NCI-H1105 treated with DMSO at 0.1 percent for 48 hours (cell line): ENCODE measurements around the gene PDE3A.

Source experiments
- DNase-seq: peaks from one replicate; lab custom pipeline; 2025; lab: John Stamatoyannopoulos, UW

The PDE3A gene

DNA sequence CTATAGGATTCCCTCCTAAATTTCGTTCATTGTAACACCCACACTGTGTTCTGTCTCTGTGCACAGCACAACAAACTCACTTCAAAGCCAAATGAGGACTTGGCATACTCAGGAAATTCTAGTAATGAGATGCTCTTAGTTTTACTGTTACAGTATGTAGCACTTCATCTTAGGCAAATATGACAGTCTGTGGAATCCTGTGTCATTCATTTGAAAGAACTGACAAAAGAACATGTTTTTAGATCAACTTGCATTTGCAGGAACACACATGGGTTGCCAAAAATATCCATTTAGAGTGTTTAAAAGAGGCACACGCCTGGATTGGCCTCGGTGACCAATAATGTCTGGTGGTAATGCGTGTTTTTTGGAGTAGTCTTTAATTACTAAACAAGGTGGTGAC, 56.5 kb downstream of the PDE3A start:
- no peak for DNase-seq

DNA sequence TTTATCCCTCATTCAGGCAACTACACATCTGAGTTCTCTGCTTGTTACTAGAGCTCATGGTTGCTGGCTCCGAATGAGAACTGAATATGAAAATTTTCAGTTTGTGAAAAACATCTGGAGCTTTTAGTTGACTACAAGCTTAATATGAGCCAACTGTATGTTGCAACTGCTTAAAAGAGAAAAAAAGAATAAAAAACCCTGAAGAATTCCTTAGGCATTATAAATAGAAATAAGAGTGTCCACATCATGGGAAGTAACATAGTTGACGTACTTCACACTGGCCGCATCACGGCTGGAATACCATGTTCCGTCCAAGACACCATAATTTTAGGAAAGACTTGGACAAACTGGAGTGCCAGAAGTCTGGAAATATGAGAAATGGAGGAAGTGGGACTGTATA, 57.9 kb downstream of the PDE3A start:
- DNase-seq, result no peak

DNA sequence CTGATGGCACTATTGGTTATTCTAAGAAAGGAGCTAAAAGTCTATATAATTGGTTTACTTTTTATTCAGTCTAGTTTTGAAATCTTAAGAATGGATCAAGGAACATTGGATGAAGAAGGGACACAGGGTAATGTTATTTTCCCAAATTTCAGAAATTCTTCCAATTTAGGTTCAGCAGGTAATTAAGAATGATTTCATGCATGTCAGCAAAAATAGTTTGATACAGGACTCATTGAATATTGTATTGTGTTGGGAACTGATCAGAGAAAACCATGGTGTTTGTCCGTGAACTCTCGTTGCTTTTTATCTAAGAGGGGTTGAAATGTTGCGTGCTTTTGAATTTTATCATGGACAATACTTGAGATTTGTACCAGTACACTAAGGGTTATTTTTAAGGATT, 58.6 kb downstream of the PDE3A start:
- DNase-seq, result no peak

DNA sequence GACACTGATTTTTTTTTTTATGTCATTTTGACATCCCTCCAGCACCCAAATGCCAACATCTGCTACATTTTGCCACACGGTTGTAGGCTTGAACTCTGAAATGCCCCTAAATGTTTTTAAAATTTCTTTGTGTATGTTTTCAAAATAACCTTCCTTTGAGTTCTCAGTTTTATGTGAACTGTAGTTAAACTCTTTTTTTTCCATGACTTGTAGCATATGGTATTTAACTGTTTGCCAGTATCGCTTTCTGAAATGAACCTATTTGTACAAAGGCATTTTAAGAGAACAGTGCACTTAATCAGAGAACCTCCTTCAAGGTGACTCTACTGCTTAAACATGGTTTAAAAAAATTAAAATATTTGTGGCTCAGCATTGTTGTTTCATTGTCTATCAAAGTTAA, 61.5 kb downstream of the PDE3A start:
- no peak for DNase-seq

DNA sequence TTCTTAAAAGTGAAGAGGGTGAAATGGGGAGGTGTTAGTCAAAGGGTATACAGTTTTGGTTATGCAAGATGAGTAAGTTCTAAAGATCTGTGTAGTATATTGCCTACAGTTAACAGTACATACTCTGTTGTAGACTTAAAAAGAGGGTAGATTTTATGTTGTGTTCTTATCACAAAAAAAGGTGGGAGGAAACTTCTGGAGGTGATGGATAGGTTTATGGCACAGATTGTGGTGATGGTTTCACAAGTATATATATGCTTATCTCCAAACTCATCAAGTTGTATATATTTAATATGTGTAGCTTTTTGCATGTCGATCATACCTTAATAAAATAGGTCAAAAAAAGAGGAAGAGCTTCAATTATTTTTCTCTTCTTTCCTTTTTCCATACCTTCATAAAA, 64.0 kb downstream of the PDE3A start:
- no peak for DNase-seq

DNA sequence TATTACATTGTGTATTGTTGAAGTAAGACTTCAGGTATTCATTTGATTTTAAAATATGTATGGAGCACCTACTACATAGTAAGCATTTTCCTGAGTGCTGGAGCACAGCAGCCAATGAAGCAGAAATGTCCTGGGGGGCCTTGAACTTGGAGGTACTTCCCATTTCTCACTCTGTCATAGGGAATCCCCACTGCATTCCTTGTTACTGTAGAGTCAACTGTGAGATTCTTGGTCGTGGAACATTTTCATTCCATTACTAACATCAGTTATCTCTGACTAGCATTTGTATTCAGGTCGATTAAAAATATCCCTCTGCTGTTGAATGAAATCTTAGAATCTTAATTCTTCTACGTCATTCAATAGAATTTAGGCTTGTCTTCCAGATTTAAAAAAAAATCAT, 66.7 kb downstream of the PDE3A start:
- DNase-seq, result no peak

DNA sequence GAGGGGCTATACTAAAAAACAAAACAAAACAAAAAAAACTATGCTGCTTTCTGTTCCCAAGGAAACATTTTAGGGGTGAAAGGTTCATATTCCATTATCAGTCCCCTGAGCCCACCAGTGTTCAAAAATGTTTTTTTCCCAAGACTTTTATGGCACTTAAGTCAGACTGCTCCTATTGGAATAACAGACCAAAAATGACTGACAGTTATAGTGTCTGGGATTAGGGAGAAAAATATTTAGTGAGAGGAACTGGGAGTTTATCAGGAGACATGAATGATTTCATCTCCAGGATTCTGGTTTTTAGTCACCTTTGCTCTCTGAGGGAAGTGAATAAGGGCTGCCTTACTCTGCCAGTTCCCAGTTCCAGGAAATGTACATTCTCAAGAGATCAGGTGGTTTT, 68.0 kb downstream of the PDE3A start:
- DNase-seq, result no peak

DNA sequence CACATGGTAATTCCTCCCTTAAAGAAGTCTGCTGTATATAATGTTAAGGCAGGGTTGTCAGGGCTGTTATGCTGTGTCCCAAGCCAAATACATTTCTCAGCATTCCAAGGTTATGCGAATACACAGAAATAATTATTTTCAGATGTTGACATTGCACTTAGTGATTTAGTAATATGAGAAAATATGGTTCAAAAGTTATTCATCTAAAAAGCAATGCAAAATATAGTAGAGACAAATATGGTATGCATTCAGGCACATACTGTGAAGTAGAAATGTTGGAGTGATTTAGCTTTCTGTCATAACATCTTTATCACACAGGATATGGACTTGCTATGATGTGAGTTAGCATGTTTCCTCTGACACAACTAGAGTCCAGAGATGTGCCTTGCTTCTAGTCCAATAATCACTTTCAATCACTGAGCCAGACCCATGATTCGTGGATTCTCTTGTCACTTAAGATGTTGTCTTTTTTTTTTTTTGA, 70.0 kb downstream of the PDE3A start:
- DNase-seq, result no peak

DNA sequence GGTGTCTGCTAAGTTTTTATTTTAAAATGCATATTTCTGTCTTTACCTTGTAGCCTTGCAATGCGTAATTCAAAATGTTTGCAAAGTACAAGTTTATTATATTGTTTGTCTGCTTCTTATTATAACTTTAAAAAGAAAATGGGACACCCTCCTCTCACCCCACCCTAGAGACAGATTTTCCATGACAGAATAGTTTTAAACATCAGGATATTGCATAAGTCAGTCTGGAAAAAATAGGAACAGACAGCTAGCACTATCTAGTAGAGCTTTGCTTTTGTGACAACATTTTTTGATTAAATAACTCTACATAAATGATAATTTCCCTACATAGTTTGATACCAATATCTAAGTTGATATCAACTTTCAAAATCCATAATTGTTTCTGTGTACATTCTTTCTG, 71.3 kb downstream of the PDE3A start:
- DNase-seq, result no peak

DNA sequence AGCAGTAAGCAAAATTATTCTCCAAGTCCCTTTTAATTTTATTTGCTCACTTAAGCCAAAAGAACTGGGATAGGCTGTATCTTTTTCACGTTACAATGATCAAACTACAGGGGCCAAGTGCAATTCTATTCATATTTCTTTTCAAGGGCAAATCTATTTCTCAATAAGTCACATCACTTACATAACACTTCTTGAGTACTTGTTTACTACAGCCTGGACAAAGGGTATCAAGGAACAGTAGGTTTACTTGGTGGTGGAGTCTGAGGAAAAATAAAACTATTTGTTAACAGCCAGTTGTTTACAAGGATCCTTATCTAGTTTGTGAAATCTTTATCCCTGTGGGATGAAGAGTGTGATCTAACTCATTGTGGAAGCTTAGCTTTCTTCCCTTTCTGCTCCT, 72.1 kb downstream of the PDE3A start:
- no peak for DNase-seq

DNA sequence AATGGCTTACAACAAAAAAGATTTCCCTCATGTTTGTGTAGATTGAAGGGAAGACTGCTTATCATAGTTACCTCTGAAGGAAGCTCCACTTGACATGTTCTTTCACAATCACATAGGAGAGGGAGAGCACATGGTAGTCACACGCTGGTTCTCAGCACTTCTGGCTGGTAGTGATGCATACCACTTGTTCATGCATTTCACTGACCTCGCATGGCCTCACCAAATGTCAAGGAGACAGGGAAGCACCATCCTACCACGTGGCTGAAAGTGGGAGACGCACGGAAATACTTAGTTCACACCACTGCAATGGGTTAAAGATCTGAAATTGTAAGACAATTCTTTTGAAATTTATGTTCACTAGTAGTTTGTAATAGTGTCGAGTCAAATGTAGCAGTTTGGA, 74.0 kb downstream of the PDE3A start:
- DNase-seq, result no peak

DNA sequence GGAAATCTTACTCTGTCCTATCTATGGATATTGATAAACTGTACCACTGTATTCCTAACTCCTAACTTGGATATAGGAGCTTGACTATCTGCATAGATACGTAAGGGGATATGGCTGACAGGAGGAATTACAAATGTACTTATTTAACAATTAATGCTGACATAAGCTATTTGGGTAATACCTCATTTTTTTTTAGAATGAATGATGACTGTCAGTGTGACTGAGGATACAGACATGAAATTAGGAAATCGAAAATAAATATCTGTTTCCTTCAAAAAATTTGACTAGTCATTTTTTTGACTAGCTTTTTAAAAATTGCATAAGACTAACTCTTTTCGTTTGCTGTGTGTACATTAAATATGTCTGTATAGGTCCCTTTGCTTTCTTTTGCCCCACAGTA, 74.9 kb downstream of the PDE3A start:
- no peak for DNase-seq

DNA sequence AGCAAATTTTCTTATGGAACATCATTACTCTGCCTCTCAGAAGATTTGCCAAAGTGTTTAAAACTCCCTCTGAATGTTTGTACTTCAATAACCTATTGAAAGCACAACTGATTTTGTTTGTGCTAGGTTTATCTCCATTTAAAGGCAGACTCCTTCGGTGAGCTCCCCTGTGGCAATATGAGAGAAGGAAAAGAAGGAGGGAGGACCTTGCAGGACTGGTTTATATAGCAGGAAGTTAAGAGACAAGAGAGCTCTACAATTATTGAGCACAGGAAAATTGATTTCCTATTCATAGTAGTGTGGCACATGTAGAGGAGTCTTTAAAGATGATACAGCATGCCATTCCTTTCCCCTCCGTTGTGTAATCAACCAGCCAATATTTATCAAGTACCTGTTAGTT, 75.5 kb downstream of the PDE3A start:
- no peak for DNase-seq

DNA sequence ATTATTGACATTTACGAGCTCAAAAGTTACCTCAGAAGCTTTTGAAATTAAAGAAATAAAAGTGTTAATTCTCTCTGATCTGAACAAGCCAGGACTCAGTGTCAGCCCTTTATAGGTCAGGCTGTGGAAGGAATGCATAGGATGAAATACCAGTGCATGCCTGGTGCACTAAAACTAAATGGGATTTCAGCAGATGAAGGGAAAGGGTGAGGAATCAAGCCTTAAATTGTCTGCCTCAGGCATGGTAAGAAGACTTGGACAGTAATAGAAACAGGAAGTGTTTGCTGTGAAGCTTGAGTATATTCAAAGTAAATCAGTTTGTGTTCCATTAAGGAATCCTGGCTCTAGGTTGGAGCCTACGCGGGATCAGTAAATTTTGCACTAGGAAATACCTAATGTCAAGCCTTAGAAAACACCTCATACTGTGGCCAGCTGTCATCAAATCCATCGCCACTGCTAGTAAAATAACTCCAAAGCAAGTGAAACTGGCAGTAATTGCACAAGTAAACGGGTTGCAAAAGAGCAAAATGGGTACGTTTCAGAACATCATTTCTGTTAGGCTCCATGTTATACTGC, 76.3 kb downstream of the PDE3A start:
- DNase-seq, result no peak

DNA sequence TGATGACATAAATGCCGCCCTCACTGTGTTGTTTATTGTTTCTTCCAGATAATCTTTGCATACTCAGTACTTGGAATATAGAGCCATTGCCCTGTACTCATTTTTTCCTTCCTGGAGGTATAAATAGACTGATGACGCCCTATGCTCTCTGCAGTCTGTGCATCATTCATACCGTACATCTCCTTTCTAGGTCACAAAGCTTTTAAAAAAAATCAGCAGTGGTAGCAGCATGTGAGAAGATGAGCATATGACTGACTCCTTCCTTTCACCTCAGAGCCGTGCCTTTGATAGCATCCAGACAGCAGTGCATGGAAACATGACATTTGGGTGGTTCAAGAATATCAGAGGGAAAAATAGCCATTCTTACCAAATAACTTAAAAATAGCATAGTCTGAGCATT, 77.3 kb downstream of the PDE3A start:
- no peak for DNase-seq

DNA sequence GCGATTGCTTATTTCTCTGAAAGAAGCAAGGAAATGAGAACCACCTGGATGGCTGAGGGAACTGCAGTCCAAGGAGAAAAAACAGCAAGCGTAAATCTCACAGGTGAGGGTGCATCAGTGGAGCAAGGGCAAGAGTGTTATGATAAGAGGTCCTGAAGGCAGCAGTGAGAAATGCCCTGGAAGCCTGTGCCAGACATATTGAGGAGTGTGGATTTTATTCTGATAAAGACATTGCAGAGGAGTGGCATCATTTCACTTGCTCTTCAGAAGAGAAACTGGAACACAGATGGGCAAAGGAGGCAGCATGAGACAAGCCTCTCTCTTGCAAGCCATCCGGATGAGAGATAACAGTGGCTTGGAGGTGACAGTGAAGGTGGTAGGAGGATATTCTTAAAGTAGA, 78.5 kb downstream of the PDE3A start:
- no peak for DNase-seq

DNA sequence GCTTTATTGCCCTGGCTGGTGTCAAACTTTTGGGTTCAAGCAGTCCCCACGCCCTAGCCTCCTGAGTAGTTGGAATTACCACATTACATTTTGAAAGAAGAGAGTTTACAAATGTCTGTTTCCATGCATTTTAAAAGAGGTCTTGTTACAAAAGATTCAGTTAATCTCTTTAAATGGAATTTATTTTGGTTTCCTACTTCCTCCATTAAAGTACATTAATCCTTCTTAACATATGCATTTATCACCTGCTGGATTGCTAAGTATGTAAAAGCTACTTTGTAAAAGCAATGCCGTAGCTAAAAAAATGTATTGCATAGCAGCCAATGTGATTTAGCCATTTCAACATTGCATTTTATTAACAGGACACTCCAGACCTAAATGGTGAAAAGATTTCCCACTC, 80.4 kb downstream of the PDE3A start:
- DNase-seq, result no peak

DNA sequence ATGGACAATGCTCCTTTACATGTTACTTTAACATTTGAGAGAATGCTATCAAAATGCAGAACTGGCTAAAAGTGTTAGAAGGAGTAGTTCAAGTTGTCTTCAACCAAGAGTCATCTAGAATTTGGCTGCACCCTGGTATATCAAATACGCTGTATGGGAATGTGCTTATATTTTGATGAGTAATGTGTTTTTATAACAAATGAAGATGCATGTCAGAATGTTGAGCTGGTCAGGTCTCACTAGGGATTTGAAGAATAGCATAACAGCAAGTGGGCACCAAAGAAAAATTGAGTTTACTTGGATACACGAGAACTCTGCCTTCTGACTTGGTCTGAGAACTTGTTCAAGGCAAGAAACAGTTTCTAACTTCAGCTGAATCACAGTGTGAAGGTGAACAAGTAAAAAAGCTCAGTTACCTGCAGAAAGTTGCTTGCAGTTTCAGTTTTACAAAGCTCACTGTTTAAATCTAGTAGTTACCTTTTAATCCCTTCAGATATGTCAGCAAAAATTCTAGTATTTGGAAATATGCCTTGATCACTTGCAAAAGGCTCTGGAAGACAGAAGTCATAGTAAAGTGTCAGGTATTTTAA, 82.3 kb downstream of the PDE3A start:
- DNase-seq, result no peak

DNA sequence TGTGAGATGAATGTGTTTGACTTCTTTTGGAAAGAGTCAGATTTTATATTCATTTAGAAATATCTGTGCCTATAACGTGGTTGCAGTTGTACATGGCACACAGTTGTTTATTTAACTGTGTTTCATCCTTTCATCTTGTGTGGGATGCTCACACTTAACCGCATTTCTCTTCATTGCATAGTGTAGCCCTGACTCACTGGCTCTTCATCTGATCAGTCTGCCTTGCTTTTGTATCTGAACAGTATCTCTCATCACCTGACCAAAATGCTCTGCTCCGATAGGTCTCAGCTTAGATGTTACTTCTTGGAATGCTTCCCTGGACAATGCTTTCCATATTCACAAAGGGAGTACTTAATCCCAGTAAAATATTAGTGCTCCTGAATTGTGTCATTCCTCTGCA, 83.4 kb downstream of the PDE3A start:
- DNase-seq, result no peak

DNA sequence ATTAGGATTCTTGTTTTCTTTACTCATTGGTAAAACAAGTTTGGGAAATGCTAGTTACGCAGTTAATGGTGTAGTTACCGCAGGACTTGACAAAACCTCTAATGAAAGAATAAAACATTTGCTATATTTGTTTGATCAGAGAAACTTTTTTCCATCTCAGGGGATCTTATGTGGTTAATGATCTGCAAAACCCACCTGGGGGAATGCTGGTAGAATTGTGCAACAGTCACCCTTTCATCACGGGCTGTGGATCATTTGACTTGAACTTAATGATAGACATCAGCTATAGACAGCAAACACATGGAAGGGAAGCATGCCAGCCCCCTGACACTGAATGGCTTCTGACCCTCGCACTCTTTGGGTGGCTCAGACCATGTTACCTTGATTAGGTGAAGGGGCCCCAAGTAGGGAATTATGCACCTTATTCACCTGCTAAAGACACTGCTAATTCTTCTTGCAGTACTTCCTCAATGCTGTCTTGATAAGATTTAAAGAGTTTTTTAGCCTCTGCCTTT, 84.2 kb downstream of the PDE3A start:
- no peak for DNase-seq

DNA sequence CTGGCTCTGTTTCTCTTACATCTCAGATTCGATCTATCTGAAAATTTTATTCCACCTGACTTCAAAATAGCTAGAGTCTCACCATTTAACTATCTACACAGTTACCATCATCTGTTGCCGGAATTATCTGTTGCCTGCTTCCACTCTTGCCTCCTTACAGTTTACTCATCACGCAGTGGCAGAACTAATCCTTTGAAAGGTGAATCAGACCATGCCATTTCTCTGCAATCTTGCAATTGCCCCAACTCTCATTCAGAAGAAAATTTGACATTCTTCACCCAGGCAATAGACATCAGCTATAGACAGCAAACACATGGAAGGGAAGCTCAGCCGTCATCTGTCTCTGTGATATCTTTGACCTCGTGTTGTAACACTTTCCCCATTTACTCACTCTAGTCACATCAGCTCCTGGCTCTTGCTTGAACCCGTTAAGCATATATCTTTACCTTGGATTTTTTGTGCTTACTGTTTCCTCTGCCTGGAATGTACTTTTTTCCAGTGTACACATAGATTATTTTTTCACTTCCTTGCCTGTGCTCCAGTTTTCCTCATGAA, 85.5 kb downstream of the PDE3A start:
- DNase-seq, result no peak

DNA sequence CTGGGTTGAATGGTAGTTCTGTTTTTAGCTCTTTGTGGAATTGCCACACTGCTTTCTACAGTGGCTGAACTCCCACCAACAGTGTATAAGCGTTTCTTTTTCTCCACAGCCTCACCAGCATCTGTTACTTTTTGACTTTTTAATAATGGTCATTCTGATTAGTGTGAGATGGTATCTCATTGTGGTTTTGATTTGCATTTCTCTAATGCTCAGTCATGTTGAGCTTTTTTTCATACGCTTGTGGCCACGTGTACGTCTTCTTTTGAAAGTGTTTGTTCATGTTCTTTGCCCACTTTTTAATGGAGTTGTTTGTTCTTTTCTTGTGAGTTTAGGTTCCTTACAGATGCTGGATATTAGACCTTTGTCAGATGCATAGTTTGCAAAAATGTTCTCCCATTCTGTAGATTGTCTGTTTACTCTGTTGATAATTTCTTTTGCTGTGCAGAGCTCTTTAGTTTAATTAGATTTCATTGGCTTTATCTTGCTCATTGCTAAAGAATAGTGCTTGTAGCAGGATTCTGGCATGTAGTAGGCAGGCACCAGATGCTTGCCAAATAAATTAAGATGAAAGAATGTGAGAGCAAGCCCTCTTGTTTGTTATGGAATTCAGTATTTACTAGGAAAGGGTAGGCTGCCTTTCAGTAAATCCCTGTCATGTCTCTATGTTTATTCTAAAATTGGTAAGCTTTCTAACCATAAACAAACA, 86.8 kb downstream of the PDE3A start:
- DNase-seq, result no peak

DNA sequence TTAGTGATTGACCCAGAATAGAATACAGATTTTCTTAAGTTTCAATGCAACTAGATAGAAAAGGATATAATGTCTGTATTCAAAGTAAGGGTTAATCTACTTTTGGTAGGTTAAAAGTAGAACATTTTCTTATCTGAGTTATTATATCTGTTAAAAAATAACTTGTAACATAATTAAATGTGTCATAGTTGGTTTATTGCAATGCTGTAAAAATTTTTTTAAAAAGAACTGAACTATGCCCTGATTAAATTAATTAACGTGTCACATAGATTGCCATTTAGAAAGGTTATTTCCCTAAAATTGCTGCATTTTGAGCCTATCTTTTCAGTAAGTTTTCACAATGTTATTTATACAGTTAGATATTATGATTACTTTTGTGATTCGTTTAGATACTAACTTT, 89.2 kb downstream of the PDE3A start:
- DNase-seq, result no peak
